DOHH2 (cell line): Measurements from ENCODE around the gene JCHAIN.

ENCODE experiments used
- H3F3A ChIP-seq: fragments of 200-600 bp; sonication (generic), shearing (Covaris generic); 2 replicates; pipeline ENCODE4 v1.6.0; 2016; ENCODE audit warnings: antibody characterized with exemption, mild to moderate bottlenecking; ENCODE audit not compliant: control insufficient read depth, insufficient read depth
- H3K27ac ChIP-seq: fragments of 200-600 bp; sonication (generic); 2 replicates; pipeline ENCODE4 v1.5.1; 2014; ENCODE audit warnings: low read depth, mild to moderate bottlenecking, low read length, moderate library complexity
- H3K27me3 ChIP-seq: fragments of 200-600 bp; sonication (generic); 2 replicates; pipeline ENCODE4 v1.6.1; 2014; ENCODE audit warnings: mild to moderate bottlenecking, low read length, mixed read lengths; ENCODE audit not compliant: control insufficient read depth
- H3K36me3 ChIP-seq: fragments of 200-600 bp; sonication (generic); 2 replicates; pipeline ENCODE4 v1.6.1; 2014; ENCODE audit warnings: mild to moderate bottlenecking, low read length, moderate library complexity, mixed read lengths; ENCODE audit not compliant: control insufficient read depth
- H3K4me1 ChIP-seq: fragments of 200-600 bp; sonication (generic); 2 replicates; pipeline ENCODE4 v1.6.1; 2014; ENCODE audit warnings: mild to moderate bottlenecking, low read length, mixed read lengths; ENCODE audit not compliant: control insufficient read depth
- H3K4me2 ChIP-seq: fragments of 200-600 bp; sonication (generic); 2 replicates; pipeline ENCODE4 v1.6.0; 2014; ENCODE audit warnings: mild to moderate bottlenecking, low read length, moderate library complexity
- H3K4me3 ChIP-seq: fragments of 200-600 bp; sonication (generic); 2 replicates; pipeline ENCODE4 v1.5.1; 2014; ENCODE audit warnings: mild to moderate bottlenecking, low read length, mixed read lengths
- H3K79me2 ChIP-seq: fragments of 200-600 bp; sonication (generic); 2 replicates; pipeline ENCODE4 v1.6.1; 2014; ENCODE audit warnings: mild to moderate bottlenecking, low read length, mixed read lengths; ENCODE audit not compliant: control insufficient read depth
- H3K9me2 ChIP-seq: fragments of 200-600 bp; sonication (generic); replicated peaks from 2 replicates; pipeline ENCODE4 v1.6.1; 2014; ENCODE audit warnings: mild to moderate bottlenecking, low read length, mixed read lengths; ENCODE audit not compliant: control insufficient read depth
- H3K9me3 ChIP-seq: fragments of 200-600 bp; sonication (generic); 2 replicates; pipeline ENCODE4 v1.6.1; 2014; ENCODE audit warnings: antibody characterized with exemption, low read length, mixed read lengths; ENCODE audit not compliant: control insufficient read depth, insufficient read depth
- H4K20me1 ChIP-seq: fragments of 200-600 bp; sonication (generic); 2 replicates; pipeline ENCODE4 v1.6.0; 2014; ENCODE audit warnings: low read depth, mild to moderate bottlenecking, antibody characterized with exemption, low read length, moderate library complexity; ENCODE audit not compliant: control insufficient read depth, insufficient read depth
- EZH2phosphoT487 ChIP-seq: fragments of 200-600 bp; sonication (generic); IDR thresholded peaks from 2 replicates; pipeline ENCODE4 v1.6.1; 2017; ENCODE audit warnings: borderline replicate concordance, mild to moderate bottlenecking, antibody characterized with exemption, low read length, moderate library complexity, mixed read lengths
- TF ChIP-seq, protein P1 (sequence below): fragments of 200-600 bp; sonication (generic); IDR thresholded peaks from one replicate; pipeline ENCODE4 v1.5.1; 2014; ENCODE audit warnings: antibody characterized with exemption, mild to moderate bottlenecking, low read depth, low read length; ENCODE audit not compliant: poor library complexity, severe bottlenecking

JCHAIN gene

DNA sequence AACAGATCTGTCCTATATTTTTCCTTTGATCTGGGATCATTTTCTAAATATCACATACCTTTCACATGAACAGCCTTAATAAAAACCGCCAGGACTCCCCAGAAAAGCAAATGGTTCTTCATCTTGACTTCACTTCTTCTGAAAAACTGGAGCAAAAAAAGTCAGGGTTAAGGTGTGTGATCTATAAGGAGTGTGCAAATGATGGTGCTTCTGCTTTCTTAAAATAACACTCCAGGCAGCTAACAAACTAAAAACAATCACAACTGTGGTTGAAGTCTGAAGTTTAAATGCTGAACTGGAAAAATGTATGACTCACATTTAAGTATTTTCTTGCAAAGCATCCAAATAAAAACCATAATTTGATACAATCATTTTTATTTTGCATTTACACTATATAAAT is at the start of gene JCHAIN:
TSS of gene JCHAIN (minus strand) at position 140 of the 400 bp plus-strand sequence. CDS start at position 122, 18 bp downstream.
- Histone ChIP-seq H3F3A (peaks cover 70% of the 10 kb centered on the region), H4K20me1 (no peaks in the 10 kb centered on the region), H3K4me2 (peak within 1 kb of the TSS; percentile 98), H3K4me3 (peak within 1 kb of the TSS; percentile 85), H3K4me1 (peaks cover 46% of the 10 kb centered on the region), H3K27me3 (no peaks in the 10 kb centered on the region), H3K9me3 (no peaks in the 10 kb centered on the region), H3K79me2 (peaks cover 100% of the 10 kb centered on the region), H3K36me3 (peaks cover 57% of the 10 kb centered on the region), H3K27ac (peak within 1 kb of the TSS; percentile 99), H3K9me2 (no peaks in the 10 kb centered on the region)
- TF ChIP-seq, protein P1, sequence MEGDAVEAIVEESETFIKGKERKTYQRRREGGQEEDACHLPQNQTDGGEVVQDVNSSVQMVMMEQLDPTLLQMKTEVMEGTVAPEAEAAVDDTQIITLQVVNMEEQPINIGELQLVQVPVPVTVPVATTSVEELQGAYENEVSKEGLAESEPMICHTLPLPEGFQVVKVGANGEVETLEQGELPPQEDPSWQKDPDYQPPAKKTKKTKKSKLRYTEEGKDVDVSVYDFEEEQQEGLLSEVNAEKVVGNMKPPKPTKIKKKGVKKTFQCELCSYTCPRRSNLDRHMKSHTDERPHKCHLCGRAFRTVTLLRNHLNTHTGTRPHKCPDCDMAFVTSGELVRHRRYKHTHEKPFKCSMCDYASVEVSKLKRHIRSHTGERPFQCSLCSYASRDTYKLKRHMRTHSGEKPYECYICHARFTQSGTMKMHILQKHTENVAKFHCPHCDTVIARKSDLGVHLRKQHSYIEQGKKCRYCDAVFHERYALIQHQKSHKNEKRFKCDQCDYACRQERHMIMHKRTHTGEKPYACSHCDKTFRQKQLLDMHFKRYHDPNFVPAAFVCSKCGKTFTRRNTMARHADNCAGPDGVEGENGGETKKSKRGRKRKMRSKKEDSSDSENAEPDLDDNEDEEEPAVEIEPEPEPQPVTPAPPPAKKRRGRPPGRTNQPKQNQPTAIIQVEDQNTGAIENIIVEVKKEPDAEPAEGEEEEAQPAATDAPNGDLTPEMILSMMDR: no peak
- no peak for TF ChIP-seq EZH2phosphoT487

DNA sequence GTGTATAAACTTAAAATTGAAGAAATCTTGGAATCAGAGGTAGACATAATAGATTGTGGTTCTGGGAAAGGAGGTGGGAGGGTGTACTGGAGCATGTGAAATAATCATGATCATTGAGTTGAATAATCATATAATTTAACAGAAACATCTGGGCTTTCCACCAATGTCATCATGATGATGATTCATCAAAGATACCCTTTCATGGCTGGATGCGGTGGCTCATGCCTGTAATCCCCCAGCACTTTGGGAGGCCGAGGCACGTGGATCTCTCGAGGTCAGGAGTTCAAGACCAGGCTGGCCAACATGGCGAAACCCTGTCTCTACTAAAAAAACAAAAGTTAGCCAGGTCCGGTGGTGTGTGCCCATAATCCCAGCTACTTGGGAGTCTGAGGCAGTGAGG is 48.8 kb upstream of the JCHAIN start:
- H3K4me2 ChIP-seq: peak overlapping the region; percentile 71
- H3K9me3 ChIP-seq: no peaks in the 10 kb centered on the region
- H3K27ac ChIP-seq: no peak overlapping the region
- H3K4me1 ChIP-seq: peaks cover 56% of the 10 kb centered on the region
- TF ChIP-seq EZH2phosphoT487: no peak
- TF ChIP-seq, protein P1: no peak
- H3K27me3 ChIP-seq: no peaks in the 10 kb centered on the region
- H3K79me2 ChIP-seq: peaks cover 97% of the 10 kb centered on the region
- H3K9me2 ChIP-seq: no peaks in the 10 kb centered on the region
- H3K4me3 ChIP-seq: peak overlapping the region; percentile 56
- no peaks in the 10 kb centered on the region for H3F3A ChIP-seq
- no peaks in the 10 kb centered on the region for H3K36me3 ChIP-seq
- H4K20me1 ChIP-seq: no peaks in the 10 kb centered on the region

DNA sequence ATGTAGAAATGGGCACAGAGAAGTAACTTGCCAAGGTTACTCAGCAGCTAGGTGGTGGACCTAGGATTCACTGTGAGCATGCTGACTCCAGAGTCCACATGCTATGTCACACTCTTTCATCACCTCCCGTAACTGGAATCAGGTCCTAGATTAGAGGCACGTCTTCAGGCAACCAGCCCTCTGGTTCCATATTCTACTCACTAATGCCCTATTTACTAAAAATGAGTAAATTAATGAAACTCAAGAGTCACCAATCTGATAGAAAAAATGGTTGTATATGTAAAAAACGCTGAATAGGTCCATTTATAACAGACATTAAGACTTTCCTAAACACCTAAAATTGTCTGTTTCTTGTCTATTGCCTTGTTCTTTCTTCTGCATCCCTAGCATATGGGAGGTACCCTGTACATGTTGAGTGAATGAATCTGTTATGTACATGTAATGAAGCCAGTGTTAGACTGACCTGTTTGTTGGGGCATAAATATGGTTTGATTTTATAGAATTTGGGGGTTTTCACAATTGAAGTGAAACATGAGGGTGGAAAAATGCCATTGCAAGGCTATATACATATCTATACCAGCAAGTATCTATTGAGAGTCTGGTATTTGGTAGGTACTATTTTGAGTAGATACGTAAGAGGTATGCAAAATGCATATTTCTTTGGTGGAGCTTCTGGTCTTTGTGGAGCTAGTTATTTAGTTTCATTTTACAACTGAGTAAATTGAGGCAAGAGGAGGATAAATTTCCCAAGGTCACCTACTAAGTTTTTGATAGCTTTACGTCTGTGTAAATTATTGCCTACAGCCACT is 48.0 kb upstream of the JCHAIN start:
- Histone ChIP-seq H3K27ac (no peak overlapping the region), H3K9me3 (no peaks in the 10 kb centered on the region), H3K4me1 (peaks cover 64% of the 10 kb centered on the region), H3K4me3 (peak overlapping the region; percentile 56), H4K20me1 (no peaks in the 10 kb centered on the region), H3K9me2 (no peaks in the 10 kb centered on the region), H3K4me2 (peak overlapping the region; percentile 71), H3K36me3 (peaks cover 4% of the 10 kb centered on the region; the same call in 1 of the 2 replicates), H3K79me2 (peaks cover 97% of the 10 kb centered on the region), H3F3A (no peaks in the 10 kb centered on the region), H3K27me3 (no peaks in the 10 kb centered on the region)
- no peak for TF ChIP-seq EZH2phosphoT487
- TF ChIP-seq, protein P1: no peak
